ENCODE data around the gene CCT6B.

- TF ChIP-seq CTCF (conservative IDR thresholded peaks at IDR 0.05; ENCODE audit: low read depth, low read length) (no peak), EZH2 (IDR thresholded peaks at IDR 0.05; ENCODE audit: borderline replicate concordance, low read depth, low read length, poor library complexity, severe bottlenecking) (no peak)
Measured at GRCh38 chr17:34917381-34917780, 43.9 kb downstream of the CCT6B start.

Measured in A673 (cell line).